ENCODE measurements around the gene GAL.

Gene GAL

DNA sequence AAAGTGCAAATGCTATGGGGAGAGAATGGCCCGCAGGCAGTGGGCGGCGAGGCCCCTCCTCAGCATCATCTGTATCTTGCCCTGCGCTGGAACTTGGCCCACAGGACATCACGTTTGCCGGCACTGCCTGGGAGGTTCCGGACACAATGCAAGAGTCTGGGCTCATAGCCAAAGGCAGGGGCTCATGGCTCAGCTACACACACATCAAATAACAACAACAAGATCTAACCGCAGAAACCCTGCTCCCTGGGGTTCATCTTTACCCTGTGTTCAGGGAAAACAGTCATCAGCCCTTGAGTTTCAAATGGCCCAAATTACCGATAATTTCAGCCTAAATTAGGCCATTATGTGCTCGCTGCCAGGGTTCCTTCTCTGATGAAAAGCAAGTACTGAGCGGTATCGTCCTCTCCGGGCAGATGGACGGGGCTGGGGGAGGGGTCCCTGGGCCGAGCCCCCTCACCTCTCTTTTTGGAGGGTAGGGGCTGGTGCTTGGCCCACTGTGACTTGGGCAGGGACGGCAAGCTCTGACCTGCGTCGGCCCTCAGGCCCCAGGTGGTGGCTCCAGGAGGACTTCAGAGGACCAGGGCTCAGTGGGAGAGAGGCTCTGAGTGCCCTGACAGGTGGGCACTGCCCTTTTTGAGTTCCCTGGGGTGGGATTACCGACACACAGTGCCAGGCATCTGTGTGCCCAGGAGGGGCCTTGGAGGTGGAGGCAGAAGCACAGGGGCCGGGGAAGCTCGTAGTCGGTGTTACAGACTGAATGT lies 25.0 kb upstream of the GAL start:
- no peak for DNase-seq (ENCODE audit: low read depth)

GRCh38 chr11:68660066-68660810 lies 24.1 kb upstream of the GAL start:
- DNase-seq (ENCODE audit: low read depth) = no peak

DNA sequence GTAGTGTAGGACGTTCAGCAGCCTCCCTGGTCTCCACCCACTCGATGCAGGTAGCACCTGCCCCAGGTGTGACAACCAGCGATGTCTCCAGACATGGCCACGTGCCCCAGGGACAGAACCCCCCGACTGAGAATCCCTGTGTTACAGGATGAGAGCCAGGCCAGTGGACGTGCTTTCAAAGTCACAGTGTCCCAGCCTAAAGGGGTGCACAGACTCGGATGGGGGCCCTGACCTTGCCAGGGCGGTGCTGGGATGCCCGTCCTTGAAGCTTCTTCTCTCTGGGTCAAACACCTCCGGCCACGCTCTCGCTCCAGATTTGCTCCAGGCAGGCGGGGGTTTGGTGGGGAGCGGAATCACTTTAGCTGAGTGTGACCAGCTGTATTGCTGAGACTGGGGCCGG lies 23.3 kb upstream of the GAL start:
- DNase-seq (ENCODE audit: low read depth) = no peak

DNA sequence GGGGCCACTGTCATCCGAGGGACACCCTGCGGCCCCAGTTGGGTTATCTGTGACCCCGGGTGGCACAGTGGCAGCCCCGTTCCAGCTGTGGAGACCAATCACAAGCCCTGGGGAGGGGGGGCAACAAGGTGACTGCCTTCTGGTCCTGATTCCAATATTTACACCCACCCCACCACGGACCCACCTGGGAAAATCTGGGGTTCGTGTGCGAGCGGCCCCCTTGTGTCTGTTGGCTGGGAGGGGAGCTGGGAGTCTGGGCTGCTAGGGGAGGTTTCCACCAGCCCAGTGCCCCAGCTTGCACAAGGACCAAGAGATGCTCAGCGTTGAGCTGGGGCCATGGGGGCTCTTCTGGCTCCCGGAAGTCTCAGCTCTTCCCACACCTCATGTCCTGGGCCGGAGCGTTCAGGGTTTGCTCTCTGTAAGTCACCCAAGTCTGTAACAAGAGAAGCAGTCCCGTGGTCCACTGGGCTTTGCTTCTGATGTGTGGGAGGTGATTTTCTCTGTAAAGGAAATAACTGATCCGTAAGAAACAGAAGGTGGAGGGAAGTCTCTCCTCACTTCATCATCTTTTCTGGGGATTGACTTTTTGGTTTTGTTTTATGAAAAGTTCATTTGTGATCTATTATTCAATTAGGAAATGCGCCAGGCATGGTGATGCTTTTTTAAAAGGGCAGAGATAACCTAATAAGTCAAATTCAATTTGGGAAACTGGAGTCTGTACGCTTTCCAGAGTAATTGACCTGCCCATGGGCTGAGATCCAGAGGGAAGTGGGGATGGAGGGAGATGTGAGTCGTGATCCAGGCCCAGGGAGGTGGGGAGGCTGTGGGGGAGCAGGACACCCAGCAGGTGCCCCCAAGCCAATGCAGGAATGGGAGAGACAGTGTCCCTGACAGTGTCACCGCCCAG lies 22.4 kb upstream of the GAL start:
- DNase-seq (ENCODE audit: low read depth) = no peak

DNA sequence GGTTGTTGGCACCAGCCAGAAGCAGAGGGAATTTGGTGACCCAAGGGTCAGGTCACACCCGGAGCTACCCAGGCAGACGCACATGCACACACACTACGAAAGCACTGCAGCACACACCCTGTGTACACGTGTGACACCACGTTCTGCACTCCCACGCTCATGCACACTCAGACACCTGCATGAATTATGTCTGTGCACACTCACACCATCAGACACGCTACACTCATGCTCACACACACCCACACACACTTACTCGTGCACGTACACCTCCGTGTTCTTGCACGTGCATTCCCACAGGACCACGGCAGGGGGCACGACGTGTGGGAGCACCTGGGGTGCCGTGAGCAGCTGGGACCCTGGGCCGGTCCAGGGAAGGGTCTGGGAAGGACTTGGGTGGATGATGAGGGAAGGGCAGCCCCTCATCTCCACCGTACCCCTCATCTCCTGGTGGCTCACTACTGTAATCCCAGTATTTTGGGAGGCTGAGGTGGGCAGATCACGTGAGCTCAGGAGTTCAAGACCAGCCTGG lies 20.8 kb upstream of the GAL start:
- DNase-seq (ENCODE audit: low read depth) = no peak

DNA sequence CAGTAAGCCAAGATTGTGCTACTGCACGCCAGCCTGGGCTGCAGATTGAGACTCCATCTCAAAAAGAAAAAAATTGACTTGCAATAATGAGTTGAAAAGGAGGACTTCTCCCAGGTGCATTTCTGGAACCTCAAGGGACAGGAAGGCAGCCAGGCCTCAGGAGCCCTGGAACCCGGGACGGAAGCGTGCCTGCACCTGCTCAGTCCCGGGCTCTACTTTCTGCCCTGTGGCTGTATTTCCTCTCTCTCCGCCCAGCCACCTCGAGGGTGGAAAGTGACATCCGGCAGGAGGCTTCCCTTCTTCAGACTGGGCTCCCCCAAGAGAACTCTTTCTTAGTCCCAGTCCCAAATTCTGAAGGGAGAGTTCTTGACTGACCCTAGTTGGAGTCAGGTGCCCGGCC lies 20.2 kb upstream of the GAL start:
- DNase-seq (ENCODE audit: low read depth) = no peak

GRCh38 chr11:68664906-68665305 lies 19.4 kb upstream of the GAL start:
- no peak for DNase-seq (ENCODE audit: low read depth)

DNA sequence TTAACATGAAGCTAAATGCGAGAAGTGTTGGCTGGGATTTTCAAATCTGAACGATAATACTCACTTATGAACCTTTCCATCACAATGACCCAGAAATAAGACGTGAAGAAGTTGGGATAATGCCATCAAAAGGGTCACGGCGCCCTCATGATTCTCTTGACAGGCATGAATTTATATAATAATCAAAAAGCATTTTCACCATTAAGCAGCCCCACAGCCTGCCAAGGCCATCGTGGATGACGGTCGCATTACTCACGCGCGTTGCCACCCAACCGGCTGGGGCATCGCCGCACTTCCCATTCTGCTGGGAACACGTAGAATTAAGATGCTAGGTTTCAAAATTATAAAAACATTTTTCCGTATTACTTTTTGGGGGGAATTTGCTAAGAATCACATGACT lies 18.9 kb upstream of the GAL start:
- DNase-seq (ENCODE audit: low read depth) = no peak

DNA sequence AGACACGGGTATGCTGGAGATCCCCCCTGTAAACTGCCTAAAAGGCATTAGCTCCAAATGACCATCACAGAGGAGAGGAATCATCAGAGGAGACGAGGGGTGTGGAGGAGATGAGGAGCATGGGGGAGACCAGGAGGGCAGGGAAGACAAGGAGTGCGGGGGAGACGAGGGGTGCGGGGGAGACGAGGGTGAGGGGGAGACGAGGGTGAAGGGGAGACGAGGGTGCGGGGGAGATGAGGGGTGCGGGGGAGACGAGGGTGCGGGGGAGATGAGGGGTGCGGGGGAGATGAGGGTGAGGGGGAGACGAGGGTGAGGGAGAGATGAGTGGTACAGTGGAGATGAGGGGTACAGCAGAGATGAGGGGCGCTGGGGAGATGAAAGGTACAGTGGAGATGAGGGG lies 17.5 kb upstream of the GAL start:
- DNase-seq (ENCODE audit: low read depth) = no peak

DNA sequence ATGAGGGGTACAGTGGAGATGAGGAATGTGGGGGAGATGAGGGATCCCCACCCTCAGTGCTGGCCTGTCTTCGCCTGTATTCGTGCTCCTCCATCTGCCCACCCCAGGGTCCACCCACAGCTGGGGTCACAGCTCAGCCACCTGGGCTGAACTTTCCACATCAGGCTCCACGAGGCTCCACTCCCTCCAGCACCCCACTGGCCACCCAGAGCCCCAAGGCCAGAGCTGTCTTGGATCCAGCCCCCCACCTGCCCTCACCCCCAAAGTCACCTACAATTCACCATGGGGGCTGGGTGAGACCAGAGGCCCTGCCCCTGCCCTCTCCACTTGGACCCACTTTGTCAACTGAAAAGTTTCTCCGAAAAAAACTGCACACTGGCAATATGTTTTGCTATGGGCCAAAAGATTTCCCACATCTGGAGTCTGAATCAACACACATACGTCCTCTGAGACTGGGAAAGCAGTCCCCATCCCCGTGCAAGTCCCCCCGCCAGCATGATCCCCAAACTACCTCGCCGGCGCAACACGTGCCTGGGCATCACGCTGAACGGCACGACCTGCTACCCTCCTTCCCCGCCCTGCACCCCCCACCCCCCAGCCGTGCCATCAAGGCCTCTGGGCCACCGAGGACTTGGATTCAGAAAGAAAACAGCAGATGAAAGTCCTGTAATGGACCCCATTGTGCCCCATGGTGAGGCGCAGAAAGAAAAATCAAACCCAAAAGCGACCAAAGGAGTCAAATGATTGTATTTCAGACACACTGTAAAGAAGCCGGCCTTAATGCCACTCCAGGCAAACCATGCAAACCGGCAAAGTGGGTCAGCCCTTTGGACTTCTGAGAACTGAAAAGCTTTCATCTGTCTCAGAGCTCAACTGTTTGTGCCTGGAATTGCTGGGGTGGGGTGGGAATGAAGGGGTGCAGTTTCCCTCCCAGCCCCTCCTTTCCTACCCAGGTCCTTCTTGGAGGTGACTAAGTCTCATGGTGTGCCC lies 16.5 kb upstream of the GAL start:
- no peak for DNase-seq (ENCODE audit: low read depth)

- DNase-seq (ENCODE audit: low read depth) = no peak
Observed at GRCh38 chr11:68669301-68670090, 14.8 kb upstream of the GAL start.

GRCh38 chr11:68670208-68670992 lies 13.9 kb upstream of the GAL start:
- no peak for DNase-seq (ENCODE audit: low read depth)

DNA sequence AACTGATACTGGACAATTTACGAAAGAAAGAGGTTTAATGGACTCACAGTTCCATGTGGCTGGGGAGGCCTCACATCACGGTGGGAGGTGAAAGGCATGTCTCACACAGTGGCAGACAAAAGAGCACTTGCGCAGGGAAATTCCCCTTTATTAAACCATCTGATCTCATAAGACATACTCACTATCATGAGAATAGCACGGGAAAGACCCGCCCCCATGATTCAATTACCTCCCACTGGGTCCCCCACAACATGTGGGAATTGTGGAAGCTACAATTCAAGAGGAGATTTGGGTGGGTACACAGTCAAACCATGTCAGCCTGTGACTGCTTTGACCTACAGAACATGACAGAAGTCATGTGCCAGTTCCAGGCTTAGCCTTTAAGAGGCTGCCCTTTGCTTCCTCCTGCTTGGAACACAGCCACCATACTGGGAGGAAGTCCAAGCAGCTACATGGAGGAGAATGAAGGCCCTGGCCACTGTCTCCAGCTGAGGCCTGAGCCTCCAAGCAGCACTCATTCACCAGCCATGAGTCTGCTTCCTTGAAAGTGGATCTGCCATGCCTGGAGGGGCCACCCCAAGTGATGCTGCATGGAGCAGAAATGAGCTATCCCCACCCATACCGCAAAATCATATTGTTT lies 10.9 kb upstream of the GAL start:
- no peak for DNase-seq (ENCODE audit: low read depth)

GRCh38 chr11:68673991-68674390 lies 10.4 kb upstream of the GAL start:
- DNase-seq (ENCODE audit: low read depth) = no peak

DNA sequence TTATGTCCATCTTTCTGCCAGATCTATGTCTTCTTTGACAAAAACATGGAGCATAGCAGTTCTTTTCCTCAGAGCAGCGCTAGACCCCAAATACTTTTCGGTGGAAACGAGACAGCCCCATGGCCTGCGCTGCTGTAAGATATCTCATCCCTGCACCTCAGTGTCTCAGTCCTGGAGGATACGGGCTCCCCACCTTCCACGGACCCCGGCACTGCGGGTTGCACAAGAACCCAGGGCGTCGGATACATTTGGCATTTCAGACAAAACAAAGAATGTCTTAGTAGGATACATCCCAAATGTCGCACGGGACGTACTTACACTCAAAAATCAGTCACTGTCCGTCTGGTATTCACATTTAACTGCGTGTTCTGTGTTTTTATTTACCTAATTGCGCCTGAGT lies 9.9 kb upstream of the GAL start:
- DNase-seq (ENCODE audit: low read depth) = no peak

DNA sequence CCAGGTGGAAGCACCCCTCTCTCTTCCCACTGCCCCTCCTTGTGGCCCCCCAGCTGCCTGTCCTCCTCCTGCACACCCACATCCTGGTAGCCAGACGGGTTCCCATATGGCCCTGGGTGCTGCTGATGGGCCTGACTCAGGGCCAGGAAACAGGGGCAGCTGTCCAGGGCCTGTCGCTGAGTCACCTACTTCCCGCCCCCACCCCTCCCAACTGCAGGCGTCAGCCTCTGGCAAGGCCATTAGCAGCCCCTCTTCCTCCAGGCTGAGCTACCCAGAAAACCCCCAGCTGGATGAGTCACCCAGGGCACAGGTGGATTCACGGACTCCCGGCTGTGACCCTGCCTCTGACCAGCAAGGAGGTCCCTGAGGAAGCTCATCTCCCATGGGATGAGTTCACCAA lies 6.9 kb upstream of the GAL start:
- DNase-seq (ENCODE audit: low read depth) = no peak

GRCh38 chr11:68678031-68678441 lies 6.3 kb upstream of the GAL start:
- no peak for DNase-seq (ENCODE audit: low read depth)

- DNase-seq (ENCODE audit: low read depth) = no peak
Observed at GRCh38 chr11:68680541-68681231, 3.7 kb upstream of the GAL start.

Data from activated T-cell treated with anti-CD3 and anti-CD28 coated beads for 1 hour (primary cell).